Measurements from ENCODE around the gene ZNF92. TPM values are rescaled to one million over a fixed set of nuclear protein-coding genes. Genes with fewer than 3 reads are reported as not detected.
"Not testable (repeated sequence)": the region's sequence is repeated elsewhere in the genome, so short reads cannot be mapped to it uniquely, and the experiment has no call there.

Gene ZNF92
- total RNA-seq, 2 experiments from 2014 or later = 17.8 to 22.8 TPM

DNA sequence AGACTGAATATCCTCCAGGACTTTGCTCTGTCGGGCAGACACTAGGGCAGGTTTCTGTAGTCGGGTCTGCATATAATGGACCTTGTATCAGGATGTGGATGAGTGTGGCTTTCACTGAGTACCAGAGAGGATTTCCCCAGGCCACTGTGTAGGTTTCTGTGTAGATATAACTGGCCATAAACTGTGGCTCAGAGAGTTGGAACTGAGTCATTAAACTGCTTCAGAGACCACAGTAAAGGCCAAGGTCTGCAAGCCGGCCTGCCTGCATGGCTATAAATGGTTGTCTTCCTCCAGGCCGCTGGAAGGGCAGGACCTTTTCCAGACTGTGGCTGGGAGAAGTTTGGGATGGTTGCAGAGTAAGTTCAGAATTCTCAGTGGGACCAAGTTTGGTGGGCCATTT, 16.9 kb downstream of the ZNF92 start:
- CTCF ChIA-PET = no interaction called here
- no peak for DNase-seq
- no peaks in the 10 kb centered on the region for H3K27me3 Mint-ChIP-seq
- no peak overlapping the region for H3K4me3 Mint-ChIP-seq
- no peak overlapping the region for H3K27ac Mint-ChIP-seq
- POLR2A ChIA-PET = no interaction called here
- H3K9me3 Mint-ChIP-seq = peaks cover 22% of the 10 kb centered on the region
- peaks cover 70% of the 10 kb centered on the region for H3K36me3 Mint-ChIP-seq (ENCODE audit: low read depth)
- H3K4me1 Mint-ChIP-seq = peaks cover 5% of the 10 kb centered on the region

GRCh38 chr7:65397730-65398142, 24.1 kb downstream of the ZNF92 start:
- POLR2A ChIA-PET = no interaction called here
- Mint-ChIP-seq H3K4me1 (peaks cover 5% of the 10 kb centered on the region), H3K4me3 (no peak overlapping the region)

GRCh38 chr7:65398671-65399070, 25.0 kb downstream of the ZNF92 start:
- DNase-seq, POLR2A ChIA-PET, H3K4me1 Mint-ChIP-seq, H3K27ac Mint-ChIP-seq, H3K4me3 Mint-ChIP-seq, H3K27me3 Mint-ChIP-seq, CTCF ChIA-PET: not testable (repeated sequence)
- H3K9me3 Mint-ChIP-seq = peaks cover 32% of the 10 kb centered on the region
- peaks cover 66% of the 10 kb centered on the region for H3K36me3 Mint-ChIP-seq (ENCODE audit: low read depth)

More at GRCh38 chr7:65397730-65398142, 24.1 kb downstream of the ZNF92 start:
- Mint-ChIP-seq H3K27ac (no peak overlapping the region), H3K27me3 (no peaks in the 10 kb centered on the region), H3K36me3 (ENCODE audit: low read depth) (peaks cover 67% of the 10 kb centered on the region), H3K9me3 (peaks cover 35% of the 10 kb centered on the region)
- no peak for DNase-seq
- CTCF ChIA-PET = no interaction called here

DNA sequence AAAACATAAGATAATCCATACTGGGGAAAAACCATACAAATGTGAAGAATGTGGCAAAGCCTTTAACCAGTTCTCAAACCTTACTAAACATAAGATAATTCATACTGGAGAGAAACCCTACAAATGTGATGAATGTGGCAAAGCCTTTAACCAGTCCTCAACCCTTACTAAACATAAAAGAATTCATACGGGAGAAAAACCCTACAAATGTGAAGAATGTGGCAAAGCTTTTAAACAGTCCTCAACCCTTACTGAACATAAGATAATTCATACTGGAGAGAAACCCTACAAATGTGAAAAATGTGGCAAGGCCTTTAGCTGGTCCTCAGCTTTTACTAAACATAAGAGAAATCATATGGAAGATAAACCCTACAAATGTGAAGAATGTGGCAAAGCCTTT, 25.4 kb downstream of the ZNF92 start:
- CTCF ChIA-PET, DNase-seq, H3K4me3 Mint-ChIP-seq, H3K4me1 Mint-ChIP-seq, H3K27ac Mint-ChIP-seq, H3K27me3 Mint-ChIP-seq, POLR2A ChIA-PET: not testable (repeated sequence)
- Mint-ChIP-seq H3K36me3 (ENCODE audit: low read depth) (peaks cover 66% of the 10 kb centered on the region), H3K9me3 (peaks cover 33% of the 10 kb centered on the region)

- H3K9me3 Mint-ChIP-seq = peaks cover 41% of the 10 kb centered on the region
- H3K4me1 Mint-ChIP-seq = no peaks in the 10 kb centered on the region
- ChIA-PET POLR2A (no interaction called here), CTCF (no interaction called here)
- H3K27ac Mint-ChIP-seq = no peak overlapping the region
- H3K4me3 Mint-ChIP-seq = no peak overlapping the region
- DNase-seq = no peak
- peaks cover 27% of the 10 kb centered on the region for H3K36me3 Mint-ChIP-seq (ENCODE audit: low read depth)
- H3K27me3 Mint-ChIP-seq = no peaks in the 10 kb centered on the region
These were observed 30.4 kb downstream of the ZNF92 start for GRCh38 chr7:65404020-65404419.

- H3K4me1 Mint-ChIP-seq; H3K27me3 Mint-ChIP-seq; POLR2A ChIA-PET; DNase-seq; H3K4me3 Mint-ChIP-seq; H3K36me3 Mint-ChIP-seq (ENCODE audit: low read depth); H3K27ac Mint-ChIP-seq: not testable (repeated sequence)
- CTCF ChIA-PET = interaction anchor here (1.1 kb wide), 1 partner anchor 15 kb away, joined by 3 read pairs; no protein-coding TSS in a partner anchor
- H3K9me3 Mint-ChIP-seq = peaks cover 33% of the 10 kb centered on the region
These were observed 33.1 kb downstream of the ZNF92 start for GRCh38 chr7:65406706-65407105.

- no peak for DNase-seq
- H3K27me3 Mint-ChIP-seq = no peaks in the 10 kb centered on the region
- peaks cover 30% of the 10 kb centered on the region for H3K9me3 Mint-ChIP-seq
- H3K4me3 Mint-ChIP-seq = no peak overlapping the region
- H3K27ac Mint-ChIP-seq = no peak overlapping the region
- POLR2A ChIA-PET = no interaction called here
- H3K4me1 Mint-ChIP-seq = no peaks in the 10 kb centered on the region
- CTCF ChIA-PET = no interaction called here
- no peaks in the 10 kb centered on the region for H3K36me3 Mint-ChIP-seq (ENCODE audit: low read depth)
These were observed 35.7 kb downstream of the ZNF92 start for GRCh38 chr7:65409363-65409762.

GRCh38 chr7:65411249-65411648, 37.6 kb downstream of the ZNF92 start:
- no peaks in the 10 kb centered on the region for H3K36me3 Mint-ChIP-seq (ENCODE audit: low read depth)
- H3K9me3 Mint-ChIP-seq = peaks cover 24% of the 10 kb centered on the region
- H3K27ac Mint-ChIP-seq = no peak overlapping the region
- DNase-seq = no peak
- no peaks in the 10 kb centered on the region for H3K27me3 Mint-ChIP-seq
- CTCF ChIA-PET = no interaction called here
- POLR2A ChIA-PET = no interaction called here
- H3K4me3 Mint-ChIP-seq = no peak overlapping the region
- no peaks in the 10 kb centered on the region for H3K4me1 Mint-ChIP-seq

DNA sequence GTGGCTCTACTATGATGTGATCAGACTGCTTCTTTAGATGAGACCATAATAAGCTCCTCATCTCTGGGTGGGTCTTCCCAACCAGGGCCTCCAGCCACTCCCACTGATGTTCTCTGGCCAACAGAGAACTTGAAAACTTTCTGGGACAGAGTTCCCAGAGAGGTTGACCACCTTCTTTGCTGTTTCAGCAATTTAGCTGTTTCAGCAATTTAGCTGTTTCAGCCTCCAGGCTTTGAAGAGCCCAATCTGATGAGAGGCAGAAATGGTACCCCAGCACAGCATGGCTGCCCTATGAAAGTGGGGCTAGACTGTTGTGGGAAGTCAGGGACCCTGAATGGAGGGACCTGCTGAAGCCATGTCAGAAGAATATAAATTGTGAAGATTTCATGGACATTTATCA, 49.0 kb downstream of the ZNF92 start:
- Mint-ChIP-seq H3K27ac (no peak overlapping the region), H3K27me3 (no peaks in the 10 kb centered on the region), H3K9me3 (peaks cover 32% of the 10 kb centered on the region), H3K36me3 (ENCODE audit: low read depth) (no peaks in the 10 kb centered on the region), H3K4me3 (no peak overlapping the region), H3K4me1 (no peaks in the 10 kb centered on the region)
- POLR2A ChIA-PET = no interaction called here
- CTCF ChIA-PET = interaction anchor here (0.7 kb wide), 2 partner anchors 17 to 65 kb away, joined by 3 read pairs; no protein-coding TSS in a partner anchor
- no peak for DNase-seq

DNA sequence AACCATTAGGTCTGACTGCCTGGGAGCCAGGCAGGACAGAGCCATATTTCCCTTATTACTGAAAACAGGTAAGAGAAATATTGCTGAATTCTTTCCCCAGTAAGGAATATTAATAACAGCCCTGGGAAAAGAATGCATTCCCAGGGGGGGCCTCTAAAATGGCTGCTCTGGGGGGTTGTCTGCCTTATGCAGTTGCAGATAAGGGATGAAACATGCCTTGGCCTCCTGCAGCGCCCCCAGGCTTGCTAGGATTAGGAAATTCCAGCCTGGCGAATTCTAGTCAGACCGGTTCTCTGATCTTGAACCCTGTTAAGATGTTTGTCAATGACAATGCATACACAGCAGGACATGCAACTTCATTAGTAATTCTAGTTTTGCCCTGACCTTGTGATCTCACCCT, 49.6 kb downstream of the ZNF92 start:
- POLR2A ChIA-PET; H3K4me3 Mint-ChIP-seq; H3K27ac Mint-ChIP-seq; H3K36me3 Mint-ChIP-seq (ENCODE audit: low read depth); CTCF ChIA-PET; DNase-seq; H3K4me1 Mint-ChIP-seq; H3K27me3 Mint-ChIP-seq: not testable (repeated sequence)
- H3K9me3 Mint-ChIP-seq = peaks cover 37% of the 10 kb centered on the region

- ChIA-PET CTCF (no interaction called here), POLR2A (no interaction called here)
- peaks cover 2% of the 10 kb centered on the region for H3K36me3 Mint-ChIP-seq (ENCODE audit: low read depth)
- no peak for DNase-seq
- H3K27me3 Mint-ChIP-seq = no peaks in the 10 kb centered on the region
- no peaks in the 10 kb centered on the region for H3K4me1 Mint-ChIP-seq
- no peak overlapping the region for H3K4me3 Mint-ChIP-seq
- no peak overlapping the region for H3K27ac Mint-ChIP-seq
- H3K9me3 Mint-ChIP-seq = peaks cover 41% of the 10 kb centered on the region
These were observed 56.1 kb downstream of the ZNF92 start for GRCh38 chr7:65429642-65430343.

- no peak overlapping the region for H3K27ac Mint-ChIP-seq
- CTCF ChIA-PET = no interaction called here
- H3K4me3 Mint-ChIP-seq = no peak overlapping the region
- H3K27me3 Mint-ChIP-seq = no peaks in the 10 kb centered on the region
- peaks cover 41% of the 10 kb centered on the region for H3K9me3 Mint-ChIP-seq
- H3K36me3 Mint-ChIP-seq (ENCODE audit: low read depth) = peaks cover 2% of the 10 kb centered on the region
- DNase-seq = no peak
- no peaks in the 10 kb centered on the region for H3K4me1 Mint-ChIP-seq
- POLR2A ChIA-PET = no interaction called here
These were observed 56.9 kb downstream of the ZNF92 start for GRCh38 chr7:65430344-65431186.

DNA sequence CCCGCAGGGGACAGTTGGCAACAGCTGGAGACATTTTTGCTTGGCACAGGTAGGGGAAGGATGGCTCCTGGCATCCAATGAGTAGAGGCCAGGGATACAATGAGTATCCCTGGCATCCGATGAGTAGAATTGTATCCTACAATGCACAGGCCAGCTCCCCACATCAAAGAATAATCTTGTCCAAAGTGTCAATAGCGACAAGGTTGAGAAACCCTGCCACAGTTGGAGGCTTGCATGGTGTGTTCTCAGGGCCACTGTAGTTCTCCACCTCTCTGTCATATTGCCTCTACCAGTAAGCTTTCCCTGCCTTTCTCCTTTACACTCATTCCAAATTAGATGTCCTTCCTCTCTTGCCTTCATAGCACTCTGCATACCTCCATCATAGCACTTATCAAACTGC, 60.7 kb downstream of the ZNF92 start:
- DNase-seq = no peak
- Mint-ChIP-seq H3K27ac (no peak overlapping the region), H3K9me3 (peaks cover 17% of the 10 kb centered on the region), H3K36me3 (ENCODE audit: low read depth) (no peaks in the 10 kb centered on the region), H3K27me3 (no peaks in the 10 kb centered on the region), H3K4me3 (no peak overlapping the region), H3K4me1 (no peaks in the 10 kb centered on the region)
- POLR2A ChIA-PET = no interaction called here
- CTCF ChIA-PET = no interaction called here

- CTCF ChIA-PET = no interaction called here
- no peaks in the 10 kb centered on the region for H3K36me3 Mint-ChIP-seq (ENCODE audit: low read depth)
- POLR2A ChIA-PET = no interaction called here
- H3K4me1 Mint-ChIP-seq = no peaks in the 10 kb centered on the region
- no peaks in the 10 kb centered on the region for H3K27me3 Mint-ChIP-seq
- no peak for DNase-seq
- peaks cover 9% of the 10 kb centered on the region for H3K9me3 Mint-ChIP-seq
- no peak overlapping the region for H3K4me3 Mint-ChIP-seq
- H3K27ac Mint-ChIP-seq = no peak overlapping the region
These were observed 62.5 kb downstream of the ZNF92 start for GRCh38 chr7:65436163-65436562.

Measured in activated CD4-positive, alpha-beta T cell treated with anti-CD3 and anti-CD28 coated beads, Interleukin-2, amount 10 ng/mL, durations not matched to agents 7 days and 5 days (primary cell).